Neural crest cell (in vitro differentiated cells): ENCODE measurements around the gene CDX2. TPM values are rescaled to one million over a fixed set of nuclear protein-coding genes. Genes with fewer than 3 reads are reported as not detected.

Source experiments
- DNase-seq: peaks from one replicate; pipeline ENCODE4 v3.0.0; 2021; ENCODE audit warnings: low read depth, mixed read lengths, low spot score
- H3K27ac Mint-ChIP-seq: one replicate; pipeline ENCODE4 v1.8.0; 2021; ENCODE audit warnings: mild to moderate bottlenecking, mixed read lengths; ENCODE audit not compliant: unreplicated experiment
- H3K27me3 Mint-ChIP-seq: 2 replicates; pipeline ENCODE4 v1.8.0; 2021; ENCODE audit warnings: low read depth, mild to moderate bottlenecking, mixed read lengths
- H3K36me3 Mint-ChIP-seq: 2 replicates; pipeline ENCODE4 v1.8.0; 2021; ENCODE audit warnings: low read depth, mild to moderate bottlenecking, mixed read lengths
- H3K4me1 Mint-ChIP-seq: 2 replicates; pipeline ENCODE4 v1.8.0; 2021; ENCODE audit warnings: mixed read lengths
- H3K4me3 Mint-ChIP-seq: one replicate; pipeline ENCODE4 v1.8.0; 2021; ENCODE audit warnings: mild to moderate bottlenecking, mixed read lengths
- H3K9me3 Mint-ChIP-seq: 2 replicates; pipeline ENCODE4 v1.8.0; 2021; ENCODE audit warnings: mixed read lengths
- total RNA-seq: library from RNA; stranded (reverse); gene quantifications from 2 replicates; pipeline ENCODE4 v1.2.1, GENCODE V29; 2021
- TF ChIP-seq, protein P1 (sequence below): fragments of 200-600 bp; sonication (generic); conservative IDR thresholded peaks from 2 replicates; pipeline ENCODE4 v1.5.0; 2021; ENCODE audit warnings: antibody characterized with exemption, mild to moderate bottlenecking

CDX2 gene
- total RNA-seq, 1 donor from 2014 or later: 2.4 TPM

GRCh38 chr13:27972478-27972820 lies 3.3 kb upstream of the CDX2 start:
- peaks cover 100% of the 10 kb centered on the region for H3K27me3 Mint-ChIP-seq
- no peak overlapping the region for H3K27ac Mint-ChIP-seq
- H3K4me1 Mint-ChIP-seq: peaks cover 21% of the 10 kb centered on the region
- no peak overlapping the region for H3K4me3 Mint-ChIP-seq
- DNase-seq: no peak
- no peaks in the 10 kb centered on the region for H3K36me3 Mint-ChIP-seq
- H3K9me3 Mint-ChIP-seq: no peaks in the 10 kb centered on the region
- TF ChIP-seq, protein P1, sequence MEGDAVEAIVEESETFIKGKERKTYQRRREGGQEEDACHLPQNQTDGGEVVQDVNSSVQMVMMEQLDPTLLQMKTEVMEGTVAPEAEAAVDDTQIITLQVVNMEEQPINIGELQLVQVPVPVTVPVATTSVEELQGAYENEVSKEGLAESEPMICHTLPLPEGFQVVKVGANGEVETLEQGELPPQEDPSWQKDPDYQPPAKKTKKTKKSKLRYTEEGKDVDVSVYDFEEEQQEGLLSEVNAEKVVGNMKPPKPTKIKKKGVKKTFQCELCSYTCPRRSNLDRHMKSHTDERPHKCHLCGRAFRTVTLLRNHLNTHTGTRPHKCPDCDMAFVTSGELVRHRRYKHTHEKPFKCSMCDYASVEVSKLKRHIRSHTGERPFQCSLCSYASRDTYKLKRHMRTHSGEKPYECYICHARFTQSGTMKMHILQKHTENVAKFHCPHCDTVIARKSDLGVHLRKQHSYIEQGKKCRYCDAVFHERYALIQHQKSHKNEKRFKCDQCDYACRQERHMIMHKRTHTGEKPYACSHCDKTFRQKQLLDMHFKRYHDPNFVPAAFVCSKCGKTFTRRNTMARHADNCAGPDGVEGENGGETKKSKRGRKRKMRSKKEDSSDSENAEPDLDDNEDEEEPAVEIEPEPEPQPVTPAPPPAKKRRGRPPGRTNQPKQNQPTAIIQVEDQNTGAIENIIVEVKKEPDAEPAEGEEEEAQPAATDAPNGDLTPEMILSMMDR: no peak

DNA sequence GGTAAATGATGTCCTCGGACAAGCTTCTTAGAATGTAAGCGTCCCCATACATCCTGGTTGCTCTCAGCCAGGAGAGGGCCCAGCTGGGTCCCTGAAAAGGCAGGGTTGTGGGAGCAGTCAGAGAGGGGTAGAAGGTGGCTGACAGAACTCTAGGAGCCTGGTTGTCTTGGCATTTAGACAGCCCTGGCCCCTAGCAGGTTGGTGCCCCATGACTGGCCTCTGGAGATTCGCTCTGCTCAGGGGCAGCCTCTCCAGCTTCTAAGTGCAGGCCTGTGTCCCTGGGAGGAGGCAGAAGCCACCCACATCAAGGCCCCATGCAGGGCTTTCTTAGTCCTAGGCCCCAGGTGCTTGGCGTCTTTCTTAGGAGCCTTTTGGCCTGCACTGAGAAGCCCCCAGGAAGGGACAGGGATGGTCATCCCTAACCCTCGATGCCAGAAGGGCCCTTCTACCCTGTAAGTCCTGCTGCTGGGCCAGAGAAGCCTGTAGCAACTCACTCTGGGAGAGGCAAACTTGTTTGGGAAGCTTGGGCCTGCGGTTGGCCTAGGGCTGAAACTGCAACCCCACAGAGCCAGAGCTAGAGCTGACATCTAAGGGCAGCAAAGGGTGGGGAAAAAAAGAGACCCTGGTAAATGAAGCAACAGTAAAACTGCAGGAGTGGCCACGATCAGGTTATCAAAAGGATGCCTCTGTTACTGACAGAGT lies 2.8 kb upstream of the CDX2 start:
- Mint-ChIP-seq H3K4me1 (peaks cover 23% of the 10 kb centered on the region), H3K27me3 (peaks cover 100% of the 10 kb centered on the region), H3K9me3 (no peaks in the 10 kb centered on the region), H3K36me3 (no peaks in the 10 kb centered on the region), H3K27ac (no peak overlapping the region), H3K4me3 (peak overlapping the region; percentile 64)
- TF ChIP-seq, protein P1: no peak
- no peak for DNase-seq

- TF ChIP-seq, protein P1: no peak
- Mint-ChIP-seq H3K27me3 (peaks cover 100% of the 10 kb centered on the region), H3K9me3 (no peaks in the 10 kb centered on the region), H3K4me3 (peak overlapping the region; percentile 64), H3K36me3 (no peaks in the 10 kb centered on the region), H3K27ac (no peak overlapping the region), H3K4me1 (peaks cover 25% of the 10 kb centered on the region)
- no peak for DNase-seq
These were observed 2.1 kb upstream of the CDX2 start for GRCh38 chr13:27971236-27971645.

DNA sequence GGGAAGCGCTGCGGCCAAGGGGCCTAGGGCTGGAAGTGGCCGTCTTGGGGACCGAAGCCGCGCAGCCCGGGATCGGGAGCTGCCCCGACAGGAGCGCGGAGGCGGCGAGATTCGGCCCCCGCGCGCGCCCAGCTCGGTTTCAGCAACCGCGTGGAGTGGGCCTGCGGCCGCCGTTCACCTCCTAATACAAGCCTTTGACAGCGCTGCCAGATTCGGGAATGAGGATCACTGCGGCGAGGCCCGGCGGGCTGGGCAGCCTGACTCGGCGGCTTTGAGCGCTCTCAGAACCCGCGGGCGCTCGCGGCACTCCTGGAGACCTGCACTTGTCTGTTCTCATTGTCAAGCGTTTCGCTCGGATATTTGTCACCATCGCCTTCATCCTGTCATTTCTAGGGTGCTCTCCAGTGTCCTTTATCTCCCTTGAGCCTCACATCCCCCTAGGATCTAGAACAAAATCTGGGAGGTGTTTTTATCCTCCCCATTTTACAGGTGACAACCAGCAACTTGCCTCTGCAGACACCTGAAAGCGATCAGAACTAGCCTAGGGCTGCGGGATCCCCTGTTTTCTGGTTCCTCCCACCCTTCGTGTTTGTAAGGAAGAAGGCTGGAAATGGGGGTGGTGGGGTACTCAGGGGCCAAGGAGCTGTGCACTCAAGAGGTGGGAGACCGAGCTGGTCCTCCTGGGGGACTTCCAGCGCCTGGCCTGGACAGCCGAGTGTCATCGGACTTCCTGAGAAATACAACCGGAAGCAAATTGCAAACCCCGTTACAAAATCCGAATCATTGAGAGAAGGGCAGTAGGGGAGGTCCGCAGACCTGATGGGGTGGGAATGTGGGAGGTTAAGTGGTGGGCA lies 1.5 kb upstream of the CDX2 start:
- peaks cover 32% of the 10 kb centered on the region for H3K4me1 Mint-ChIP-seq
- H3K4me3 Mint-ChIP-seq: peak overlapping the region; percentile 64

GRCh38 chr13:27969866-27970229 lies 733 bp upstream of the CDX2 start:
- Mint-ChIP-seq H3K27me3 (peaks cover 100% of the 10 kb centered on the region), H3K9me3 (no peaks in the 10 kb centered on the region), H3K27ac (no peak overlapping the region), H3K36me3 (no peaks in the 10 kb centered on the region), H3K4me3 (no peak overlapping the region), H3K4me1 (peaks cover 33% of the 10 kb centered on the region)
- TF ChIP-seq, protein P1: no peak
- DNase-seq: no peak

More for the DNA sequence above, 1.5 kb upstream of the CDX2 start:
- Mint-ChIP-seq H3K27ac (no peak overlapping the region), H3K36me3 (no peaks in the 10 kb centered on the region), H3K27me3 (peaks cover 100% of the 10 kb centered on the region), H3K9me3 (no peaks in the 10 kb centered on the region)
- TF ChIP-seq, protein P1: no peak
- no peak for DNase-seq
